Body of pancreas (tissue), 4 donors: ENCODE measurements around the gene COP1.

Source experiments
- POLR2A ChIP-seq, 3 donors: fragments of 450-650 bp; IDR thresholded peaks; one replicate each; pipeline ENCODE4 v1.6.1; 2016; ENCODE audit warnings: antibody characterized with exemption in 3 of 3, mild to moderate bottlenecking in 2 of 3
- TF ChIP-seq, protein P1 (sequence below), 7 experiments: fragments of 450-650 bp in 4 of 7; fragments of 200-600 bp in 3 of 7; sonication (generic) in 3 of 7; IDR thresholded peaks; one replicate each; pipeline ENCODE4 v1.5.1; 2016 to 2019; ENCODE audit warnings: antibody characterized with exemption in 7 of 7

DNA sequence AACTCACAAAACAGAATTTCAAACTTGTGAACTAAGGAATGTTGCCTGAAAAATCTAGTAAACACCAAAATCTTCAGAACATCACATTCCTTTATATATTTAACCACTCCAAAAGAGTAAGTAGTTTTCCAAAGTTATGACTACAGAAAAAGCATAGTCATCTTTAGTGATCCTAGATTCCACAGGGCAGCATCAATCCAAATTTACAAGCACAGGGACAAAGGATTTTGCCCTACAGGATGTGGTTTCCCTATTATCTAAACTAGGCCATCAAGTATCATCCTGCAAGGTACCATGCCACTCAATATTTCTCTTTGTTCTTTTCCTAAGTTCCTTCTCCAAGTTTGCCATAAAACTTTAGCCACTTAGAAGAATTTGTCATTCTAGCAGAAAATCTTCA lies 33.0 kb downstream of the COP1 start:
- TF ChIP-seq, protein P1, sequence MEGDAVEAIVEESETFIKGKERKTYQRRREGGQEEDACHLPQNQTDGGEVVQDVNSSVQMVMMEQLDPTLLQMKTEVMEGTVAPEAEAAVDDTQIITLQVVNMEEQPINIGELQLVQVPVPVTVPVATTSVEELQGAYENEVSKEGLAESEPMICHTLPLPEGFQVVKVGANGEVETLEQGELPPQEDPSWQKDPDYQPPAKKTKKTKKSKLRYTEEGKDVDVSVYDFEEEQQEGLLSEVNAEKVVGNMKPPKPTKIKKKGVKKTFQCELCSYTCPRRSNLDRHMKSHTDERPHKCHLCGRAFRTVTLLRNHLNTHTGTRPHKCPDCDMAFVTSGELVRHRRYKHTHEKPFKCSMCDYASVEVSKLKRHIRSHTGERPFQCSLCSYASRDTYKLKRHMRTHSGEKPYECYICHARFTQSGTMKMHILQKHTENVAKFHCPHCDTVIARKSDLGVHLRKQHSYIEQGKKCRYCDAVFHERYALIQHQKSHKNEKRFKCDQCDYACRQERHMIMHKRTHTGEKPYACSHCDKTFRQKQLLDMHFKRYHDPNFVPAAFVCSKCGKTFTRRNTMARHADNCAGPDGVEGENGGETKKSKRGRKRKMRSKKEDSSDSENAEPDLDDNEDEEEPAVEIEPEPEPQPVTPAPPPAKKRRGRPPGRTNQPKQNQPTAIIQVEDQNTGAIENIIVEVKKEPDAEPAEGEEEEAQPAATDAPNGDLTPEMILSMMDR (IDR thresholded peaks at IDR 0.05) = no peak
- no peak for TF ChIP-seq POLR2A (IDR thresholded peaks at IDR 0.05)
